Transverse colon (tissue), 4 donors: ENCODE results near the gene AHNAK2. TPM values are rescaled to one million over a fixed set of nuclear protein-coding genes. Genes with fewer than 3 reads are reported as not detected.

Source experiments
- DNase-seq: peaks from one replicate; pipeline ENCODE4 v3.0.0-alpha.2; 2019
- H3K27ac ChIP-seq, 4 donors: fragments of 200-600 bp; sonication (generic); 2 replicates each; pipeline ENCODE4 v1.5.1; 2016 to 2018; ENCODE audit warnings: inconsistent platforms in 4 of 4
- H3K27me3 ChIP-seq: fragments of 200-600 bp; sonication (generic); 2 replicates; pipeline ENCODE4 v1.5.1; 2017; ENCODE audit warnings: inconsistent platforms
- H3K36me3 ChIP-seq, 4 donors: fragments of 200-600 bp; sonication (generic); 2 replicates each; pipeline ENCODE4 v1.5.1; 2017 to 2019; ENCODE audit warnings: inconsistent platforms in 4 of 4
- H3K4me1 ChIP-seq, 4 donors: fragments of 200-600 bp; sonication (generic); 2 replicates each; pipeline ENCODE4 v1.5.1; 2017 to 2020; ENCODE audit warnings: inconsistent platforms in 4 of 4
- H3K4me3 ChIP-seq, 4 donors: fragments of 200-600 bp; sonication (generic); 1 replicate in 1 of 4; 2 replicates in 3 of 4; pipeline versions ENCODE4 v1.5.1 to v1.6.1; 2017 to 2019; ENCODE audit warnings: inconsistent platforms in 4 of 4
- H3K9me3 ChIP-seq, 2 donors: fragments of 200-600 bp; sonication (generic); 2 replicates each; pipeline ENCODE4 v1.5.1; 2017 to 2019; ENCODE audit warnings: inconsistent platforms in 2 of 2
- CTCF ChIP-seq, 5 experiments: fragments of 200-600 bp in 3 of 5; fragments of 450-650 bp in 2 of 5; sonication (generic) in 3 of 5; IDR thresholded peaks; 1 replicate in 2 of 5; 2 replicates in 3 of 5; pipeline ENCODE4 v1.5.1; 2016 to 2017; ENCODE audit warnings: antibody characterized with exemption in 5 of 5, inconsistent platforms in 3 of 5, mild to moderate bottlenecking in 2 of 5, moderate library complexity in 1 of 5
- EP300 ChIP-seq: sonication (generic); formaldehyde crosslinking; IDR thresholded peaks from one replicate; pipeline ENCODE4 v1.6.1; 2017; ENCODE audit warnings: antibody characterized with exemption, low read depth
- POLR2A ChIP-seq: fragments of 450-650 bp; IDR thresholded peaks from one replicate; pipeline ENCODE4 v1.6.1; 2016; ENCODE audit warnings: antibody characterized with exemption, mild to moderate bottlenecking, moderate library complexity
- POLR2AphosphoS5 ChIP-seq, 3 donors: sonication (generic); formaldehyde crosslinking; IDR thresholded peaks; one replicate each; pipeline ENCODE4 v1.6.1; 2016; ENCODE audit warnings: antibody characterized with exemption in 3 of 3
- WGBS, 2 donors: methylation state at CpG; one replicate each; pipeline ENCODE4 v1.1.5; 2018; ENCODE audit warnings: low coverage in 1 of 2; 5-methylcytosine and 5-hydroxymethylcytosine counted together
- in situ Hi-C, 4 donors: fragments of 200-750 bp; cut with MboI; loops; one replicate each; pipeline versions ENCODE4 v1.15.0 to v1.15.1; 2017; ENCODE audit warnings: low sequenced_read_pairs in 3 of 4, low pct_ligation_motif_present in 1 of 4, low pct_unique_long_range_greater_than_20kb in 1 of 4
- intact Hi-C: fragments of 100-400 bp; cut with DNase I; formaldehyde crosslinking; loops from one replicate; pipeline ENCODE4 v1.15.1; 2023; ENCODE audit warnings: low total_unique reads
- total RNA-seq, 4 donors: library from RNA; depleted of rRNA; stranded (reverse); fragments of >200 nt; gene quantifications; one replicate each; pipeline ENCODE4 v1.1.0, GENCODE V29; 2016

The AHNAK2 gene
- total RNA-seq, 4 donors from 2014 or later = 19.4 to 75.2 (median 28.5) TPM

- intact Hi-C loops (no loop called here), in situ Hi-C loops (no loop called here)
- no peak overlapping the region for H3K27ac ChIP-seq
- no peak overlapping the region for H3K4me3 ChIP-seq
- H3K4me1 ChIP-seq = no peaks in the 10 kb centered on the region
- H3K36me3 ChIP-seq = no peaks in the 10 kb centered on the region
- DNase-seq = no peak
- H3K27me3 ChIP-seq = peaks cover 17% of the 10 kb centered on the region
- no peak for TF ChIP-seq POLR2A
- TF ChIP-seq POLR2AphosphoS5 (IDR thresholded peaks at IDR 0.05) = no peak
- whole genome bisulfite sequencing, 2 donors = 77% methylated on average over 3 of the region's 3 CpGs; no CpG with 5 or more reads in 1 of the 2 donors
- no peaks in the 10 kb centered on the region for H3K9me3 ChIP-seq
Observed at GRCh38 chr14:104940526-104941150, 37.5 kb downstream of the AHNAK2 start.

DNA sequence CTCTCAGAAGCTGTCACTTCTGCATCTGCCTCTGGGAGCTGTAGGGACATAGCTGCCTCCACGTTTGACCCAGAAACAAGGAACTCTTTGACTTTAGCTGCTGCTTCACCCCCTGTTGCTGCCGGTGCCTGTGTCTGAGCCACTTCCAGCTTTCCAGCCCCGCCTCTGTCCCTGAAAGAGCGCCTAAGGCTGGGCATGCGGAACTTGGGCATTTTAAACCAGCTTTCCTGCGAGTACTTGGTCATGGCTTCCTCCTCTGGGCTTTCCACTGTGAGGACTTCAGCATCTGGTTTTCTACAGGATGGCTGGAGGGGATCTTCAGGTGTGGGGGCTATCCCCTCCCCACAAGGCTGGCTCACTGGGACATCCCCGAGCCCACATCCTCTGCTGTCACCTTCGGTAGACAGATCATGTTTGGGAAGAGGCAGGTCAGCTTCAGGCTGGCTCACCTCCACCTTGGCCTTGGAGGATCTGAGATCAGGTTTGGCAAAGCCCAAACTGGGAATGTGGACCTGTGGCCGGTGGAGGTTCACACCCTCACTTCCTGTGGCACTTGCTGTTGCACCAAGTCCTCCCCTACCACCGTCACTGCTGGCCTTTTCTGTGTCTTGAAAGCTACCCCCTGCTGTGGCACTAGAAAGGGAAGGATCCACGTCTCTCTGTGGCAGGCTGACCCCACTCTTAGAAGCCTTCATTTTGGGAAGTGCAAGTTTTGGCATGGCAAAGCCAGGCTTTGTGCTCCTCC is 38.3 kb downstream of the AHNAK2 start:
- in situ Hi-C loops = no loop called here
- Histone ChIP-seq H3K4me3 (no peak overlapping the region), H3K27me3 (peaks cover 24% of the 10 kb centered on the region), H3K36me3 (no peaks in the 10 kb centered on the region), H3K9me3 (no peaks in the 10 kb centered on the region), H3K4me1 (no peaks in the 10 kb centered on the region), H3K27ac (no peak overlapping the region)
- intact Hi-C loops = no loop called here
- WGBS, 2 donors = 53% methylated on average over 11 of the region's 11 CpGs; no CpG with 5 or more reads in 1 of the 2 donors
- DNase-seq = no peak
- TF ChIP-seq POLR2AphosphoS5 (IDR thresholded peaks at IDR 0.05) = no peak
- no peak for TF ChIP-seq CTCF (IDR thresholded peaks at IDR 0.05)
- no peak for TF ChIP-seq EP300

- peaks cover 0 to 2% (median under 1%) of the 10 kb centered on the region in 4 donors for H3K4me1 ChIP-seq
- H3K9me3 ChIP-seq = no peaks in the 10 kb centered on the region
- no peak for TF ChIP-seq CTCF (IDR thresholded peaks at IDR 0.05)
- no peak for TF ChIP-seq EP300
- TF ChIP-seq POLR2A = no peak
- no peak for TF ChIP-seq POLR2AphosphoS5 (IDR thresholded peaks at IDR 0.05)
- no peaks in the 10 kb centered on the region for H3K36me3 ChIP-seq
- peaks cover 33% of the 10 kb centered on the region for H3K27me3 ChIP-seq
- no peak overlapping the region for H3K27ac ChIP-seq
- in situ Hi-C loops = no loop called here
- no peak overlapping the region for H3K4me3 ChIP-seq
- WGBS, 2 donors = 45% methylated on average over 1 of the region's 1 CpG; no CpG with 5 or more reads in 1 of the 2 donors
- intact Hi-C loops = no loop called here
- no peak for DNase-seq
Observed at GRCh38 chr14:104938960-104939359, 39.2 kb downstream of the AHNAK2 start.

DNA sequence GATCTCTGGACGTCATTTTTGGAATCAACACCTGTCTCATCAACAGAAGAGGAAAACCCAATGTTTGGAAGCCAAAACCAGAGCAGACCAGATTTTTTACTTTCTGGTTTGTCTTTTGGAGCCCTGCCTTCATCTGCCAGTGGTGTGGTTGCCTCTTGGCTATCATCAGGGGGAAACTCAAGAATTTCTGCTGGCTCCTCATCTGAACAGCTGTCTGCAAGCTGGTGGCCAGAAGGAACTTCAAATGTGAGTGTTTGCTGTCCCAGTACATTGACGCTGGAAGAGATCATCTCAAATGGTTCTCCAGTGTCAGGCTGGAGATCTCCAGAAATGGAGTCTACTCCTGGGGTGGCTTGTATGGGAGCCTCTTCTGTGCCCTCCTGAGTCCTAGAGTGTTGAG is 39.7 kb downstream of the AHNAK2 start:
- intact Hi-C loops = no loop called here
- 25 to 56% methylated on average over 1 to 2 of the region's 2 CpGs for WGBS, 2 donors
- TF ChIP-seq CTCF (IDR thresholded peaks at IDR 0.05) (no peak), EP300 (no peak), POLR2A (no peak), POLR2AphosphoS5 (IDR thresholded peaks at IDR 0.05) (no peak)
- Histone ChIP-seq H3K36me3 (no peaks in the 10 kb centered on the region), H3K9me3 (no peaks in the 10 kb centered on the region), H3K27ac (no peak overlapping the region), H3K27me3 (peaks cover 34% of the 10 kb centered on the region), H3K4me3 (no peak overlapping the region), H3K4me1 (peaks cover 0 to 4% (median 2%) of the 10 kb centered on the region in 4 donors)
- DNase-seq = no peak
- in situ Hi-C loops = no loop called here
